ENCODE data around the gene CHM.

Gene CHM

DNA sequence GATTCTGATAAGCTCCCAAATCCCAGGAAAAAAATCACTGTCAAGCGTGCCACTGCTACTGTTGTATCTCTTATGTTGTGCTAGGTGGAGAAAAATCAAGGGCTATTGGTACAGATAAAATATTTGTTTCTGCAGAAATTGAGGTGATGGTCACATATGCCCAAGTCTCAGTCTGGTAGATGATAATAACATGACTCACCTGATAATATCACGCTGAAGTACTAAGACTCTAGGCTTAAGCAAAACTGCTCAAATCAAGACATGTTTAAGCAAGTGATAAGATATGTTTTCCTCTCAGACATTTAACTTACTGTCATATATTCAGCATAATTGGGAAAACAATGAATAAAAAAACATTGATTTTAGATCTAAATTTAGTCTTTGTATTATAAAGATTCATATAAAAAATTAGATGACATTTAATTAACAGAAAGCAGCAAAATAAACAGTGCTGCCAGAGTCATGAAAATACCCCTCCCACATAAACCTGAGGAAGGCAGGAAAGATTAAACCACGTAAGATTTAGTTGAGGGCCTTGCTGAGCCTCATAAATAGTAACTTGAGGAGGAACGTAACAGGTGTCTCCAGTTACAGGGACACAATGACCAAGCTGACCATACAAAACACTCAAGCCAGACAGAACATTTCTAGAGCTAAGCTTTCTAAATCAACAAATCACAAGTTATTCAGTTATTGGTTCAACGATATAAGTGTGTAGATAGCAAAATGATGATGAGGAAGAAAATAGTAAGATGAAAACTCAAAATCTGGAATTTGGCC is 143.5 kb downstream of the CHM start:
- no peak for FAIRE-seq

DNA sequence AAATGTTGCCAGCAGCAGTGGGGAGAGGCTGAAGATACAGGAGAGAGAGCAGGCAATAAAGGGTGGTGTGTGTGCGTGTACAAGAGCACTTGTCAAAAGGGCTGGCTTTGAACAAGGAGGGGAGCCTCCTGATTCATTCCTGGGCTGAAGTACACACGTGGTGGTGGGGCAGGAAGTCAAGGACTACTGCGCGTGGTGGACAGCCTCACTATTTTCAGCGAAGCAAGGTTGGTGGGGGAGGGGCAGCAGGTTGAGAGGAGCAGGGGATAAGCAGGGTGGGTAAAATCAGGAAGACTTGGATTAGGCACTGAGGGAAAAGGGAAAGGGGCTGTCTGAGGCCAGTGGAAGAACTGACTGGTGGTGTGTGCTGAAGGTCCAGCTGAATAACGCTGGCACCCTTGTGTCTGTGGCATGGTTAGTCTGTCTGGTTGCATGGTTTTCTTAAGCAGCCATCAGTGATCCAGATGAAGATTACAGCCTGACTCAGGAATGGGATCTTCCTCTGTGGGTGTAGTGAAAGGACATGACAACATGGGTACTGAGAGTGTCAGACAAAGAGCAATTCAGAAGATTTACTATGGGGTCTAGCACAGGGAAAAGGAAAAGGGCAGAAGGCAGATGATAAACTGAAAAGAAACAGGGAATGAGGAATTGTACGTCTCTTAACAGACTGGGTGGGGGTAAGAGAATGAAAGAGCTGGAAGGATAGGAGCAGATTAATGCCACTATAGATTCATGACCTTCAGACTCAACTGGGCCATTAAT is 149.8 kb downstream of the CHM start:
- FAIRE-seq, result no peak

DNA sequence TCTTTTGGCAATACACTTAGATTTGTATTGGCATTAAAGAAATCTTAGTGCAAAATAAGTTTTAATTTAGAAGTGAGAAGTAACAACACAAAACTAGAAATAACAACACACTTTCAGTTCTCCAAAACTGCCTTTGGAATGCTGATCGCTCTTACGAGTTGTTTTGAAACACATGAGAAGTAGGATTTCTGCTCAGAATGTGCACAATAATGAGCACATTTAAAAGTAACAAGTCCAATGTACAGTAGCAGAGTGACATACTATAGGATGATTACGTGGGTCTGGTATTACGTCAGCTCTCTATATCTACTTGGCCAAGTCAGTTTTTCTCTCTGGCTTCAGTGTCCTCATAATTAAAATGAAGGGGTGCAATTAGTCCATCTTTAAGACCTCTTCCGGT is 164.8 kb downstream of the CHM start:
- no peak for FAIRE-seq

DNA sequence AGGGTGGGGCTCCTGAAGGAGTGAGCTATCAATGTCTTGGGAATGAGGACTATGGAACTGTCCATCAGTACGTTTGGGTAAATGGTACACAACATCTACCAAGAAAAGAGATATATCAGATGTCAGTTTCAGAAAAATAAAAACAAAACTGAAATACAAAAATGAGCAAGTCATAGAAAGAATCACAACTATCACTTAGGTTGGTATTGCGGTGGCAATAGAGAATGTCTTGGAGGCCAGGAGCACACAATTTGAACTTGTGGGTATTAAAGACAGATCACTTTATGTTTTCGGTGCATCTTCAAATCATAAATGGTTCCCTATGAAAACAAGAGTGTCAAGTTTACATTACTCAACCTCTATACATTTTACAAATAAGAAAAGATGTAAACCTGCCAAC is 176.8 kb downstream of the CHM start:
- no peak for FAIRE-seq

DNA sequence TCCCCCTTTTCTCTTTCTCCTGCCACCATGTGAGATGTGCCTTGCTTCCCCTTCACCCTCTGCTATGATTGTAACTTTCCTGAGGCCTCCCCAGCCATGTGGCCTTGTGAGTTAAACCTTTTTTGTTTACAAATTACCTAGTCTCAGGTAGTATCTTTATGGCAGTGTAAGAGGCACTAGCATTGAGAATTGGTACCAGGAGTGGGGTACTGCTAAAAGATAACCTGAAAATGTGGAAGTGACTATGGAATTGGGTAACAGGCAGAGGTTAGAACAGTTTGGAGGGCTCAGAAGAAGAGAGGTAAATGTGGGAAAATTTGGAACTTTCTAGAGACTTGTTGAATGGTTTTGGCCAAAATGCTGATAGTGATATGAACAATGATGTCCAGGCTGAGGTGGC is 182.0 kb downstream of the CHM start:
- FAIRE-seq, result no peak

DNA sequence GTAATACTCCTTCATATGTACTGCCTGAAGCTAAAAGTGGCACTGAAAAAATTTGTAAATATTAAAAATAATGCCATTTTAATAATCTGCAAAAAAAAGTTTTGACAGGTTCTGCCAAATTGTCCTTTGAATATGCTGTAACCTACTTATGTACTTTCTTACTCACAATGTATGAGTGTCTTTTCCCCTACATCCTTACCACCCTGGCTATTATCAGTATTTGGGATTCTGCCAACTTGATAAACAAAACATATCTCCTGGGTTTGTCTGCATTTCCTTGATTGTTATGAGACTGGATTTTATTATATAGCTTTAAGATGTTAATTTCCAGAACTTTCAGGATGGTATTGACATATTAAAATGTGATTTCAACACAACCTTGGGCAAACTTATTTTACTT is 187.9 kb downstream of the CHM start:
- FAIRE-seq, result no peak

DNA sequence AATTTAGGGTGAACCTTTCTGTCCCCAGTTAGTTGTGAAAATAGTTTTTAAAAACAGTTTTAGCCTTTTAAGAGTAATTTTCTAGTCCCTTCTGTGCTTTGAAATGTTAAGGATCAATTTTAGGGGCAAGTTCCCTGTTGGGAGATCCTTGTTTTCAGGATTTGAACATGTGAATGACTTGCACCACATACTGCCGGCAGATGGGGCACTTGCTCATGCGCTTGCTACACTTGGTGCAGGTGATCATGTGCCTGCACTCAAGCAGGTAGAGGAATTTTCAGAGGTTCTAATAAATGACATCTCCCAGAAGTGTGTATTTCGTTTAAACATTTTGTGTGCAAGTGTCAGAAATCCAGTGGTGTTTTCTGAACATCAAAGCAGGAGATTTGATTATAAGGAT is 195.9 kb downstream of the CHM start:
- FAIRE-seq, result no peak

DNA sequence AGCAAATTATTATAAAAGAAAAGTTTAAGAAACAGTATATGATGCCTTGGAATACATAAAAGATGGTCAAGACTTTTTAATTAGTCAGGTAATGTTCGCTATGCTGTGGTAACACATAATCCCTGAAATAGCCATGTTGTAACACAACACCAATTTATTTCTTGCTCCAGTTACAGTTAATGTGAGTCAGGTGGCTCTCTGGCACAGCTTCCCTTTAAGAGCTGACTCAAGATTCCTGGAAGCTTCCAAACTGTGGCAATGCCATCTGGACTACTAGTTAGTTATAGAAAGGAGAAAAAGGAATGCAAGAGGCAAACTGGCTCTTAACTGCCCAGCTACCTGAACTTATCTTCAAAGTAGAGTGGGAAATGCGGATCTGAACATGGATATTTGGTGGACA is 210.5 kb downstream of the CHM start:
- FAIRE-seq, result no peak

DNA sequence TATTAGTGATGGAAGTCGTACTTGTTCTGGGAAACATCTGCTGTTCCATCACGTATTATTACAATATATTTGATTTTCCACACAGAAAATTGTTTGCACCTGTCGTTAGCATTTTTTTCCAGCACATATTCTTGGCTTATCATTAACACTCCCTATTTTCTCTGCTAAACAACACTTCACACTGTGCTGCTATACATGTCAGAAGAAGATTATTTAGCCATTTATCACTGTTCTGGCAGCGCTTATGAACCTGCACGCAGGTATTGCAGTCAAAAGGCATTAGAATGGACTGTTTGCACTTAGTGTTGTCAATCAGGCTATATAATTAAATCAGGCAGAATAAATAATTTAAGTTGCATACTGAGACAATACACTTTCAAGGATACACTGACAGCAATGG is 218.6 kb downstream of the CHM start:
- FAIRE-seq, result no peak

DNA sequence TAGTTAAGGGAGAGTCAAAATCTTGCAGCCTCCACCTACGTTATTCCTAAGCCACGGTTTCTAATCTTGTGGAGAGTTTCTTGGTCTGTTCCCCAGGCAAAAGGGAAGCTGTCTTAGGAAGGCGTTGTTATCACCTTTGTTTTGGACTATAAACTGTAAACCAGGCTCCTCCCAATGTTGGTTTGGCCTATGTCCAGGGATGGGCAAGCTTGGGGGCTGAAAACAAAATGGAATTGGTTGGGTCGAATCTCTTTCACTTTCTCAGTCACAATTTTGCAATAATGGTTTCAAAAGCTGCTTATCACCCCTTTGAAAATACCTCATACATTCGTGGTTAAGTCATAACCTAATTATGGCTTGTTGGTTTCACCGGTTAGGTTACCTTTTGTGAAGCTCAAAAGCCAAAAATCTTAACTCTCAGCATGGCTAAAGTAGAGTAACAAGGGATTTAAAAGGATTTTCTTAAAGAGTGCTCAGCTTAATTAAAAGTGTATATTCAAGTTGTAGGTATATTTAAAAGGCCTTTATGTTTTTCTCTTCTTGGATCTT is 232.1 kb downstream of the CHM start:
- FAIRE-seq, result no peak

Data from TTC549 (cell line).